ENCODE data around the gene GFOD2.

- TF ChIP-seq, protein P1, sequence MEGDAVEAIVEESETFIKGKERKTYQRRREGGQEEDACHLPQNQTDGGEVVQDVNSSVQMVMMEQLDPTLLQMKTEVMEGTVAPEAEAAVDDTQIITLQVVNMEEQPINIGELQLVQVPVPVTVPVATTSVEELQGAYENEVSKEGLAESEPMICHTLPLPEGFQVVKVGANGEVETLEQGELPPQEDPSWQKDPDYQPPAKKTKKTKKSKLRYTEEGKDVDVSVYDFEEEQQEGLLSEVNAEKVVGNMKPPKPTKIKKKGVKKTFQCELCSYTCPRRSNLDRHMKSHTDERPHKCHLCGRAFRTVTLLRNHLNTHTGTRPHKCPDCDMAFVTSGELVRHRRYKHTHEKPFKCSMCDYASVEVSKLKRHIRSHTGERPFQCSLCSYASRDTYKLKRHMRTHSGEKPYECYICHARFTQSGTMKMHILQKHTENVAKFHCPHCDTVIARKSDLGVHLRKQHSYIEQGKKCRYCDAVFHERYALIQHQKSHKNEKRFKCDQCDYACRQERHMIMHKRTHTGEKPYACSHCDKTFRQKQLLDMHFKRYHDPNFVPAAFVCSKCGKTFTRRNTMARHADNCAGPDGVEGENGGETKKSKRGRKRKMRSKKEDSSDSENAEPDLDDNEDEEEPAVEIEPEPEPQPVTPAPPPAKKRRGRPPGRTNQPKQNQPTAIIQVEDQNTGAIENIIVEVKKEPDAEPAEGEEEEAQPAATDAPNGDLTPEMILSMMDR (IDR thresholded peaks at IDR 0.05; ENCODE audit: extremely low read depth in 1 of 2, insufficient read depth in 1 of 2, low read depth in 1 of 2, low read length in 2 of 2): no peak
- TF ChIP-seq POLR2AphosphoS5 (IDR thresholded peaks at IDR 0.05; ENCODE audit: insufficient read depth, low read depth, low read length): no peak
- TF ChIP-seq POLR2A (IDR thresholded peaks at IDR 0.05; ENCODE audit: low read depth, low read length): no peak
- TF ChIP-seq, protein P2, sequence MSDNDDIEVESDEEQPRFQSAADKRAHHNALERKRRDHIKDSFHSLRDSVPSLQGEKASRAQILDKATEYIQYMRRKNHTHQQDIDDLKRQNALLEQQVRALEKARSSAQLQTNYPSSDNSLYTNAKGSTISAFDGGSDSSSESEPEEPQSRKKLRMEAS (IDR thresholded peaks at IDR 0.05; ENCODE audit: insufficient read depth, insufficient read length): no peak
- no peak for TF ChIP-seq EZH2 (IDR thresholded peaks at IDR 0.05; ENCODE audit: borderline replicate concordance, low read depth, low read length, severe bottlenecking)
- no peak for TF ChIP-seq JUN (IDR thresholded peaks at IDR 0.05; ENCODE audit: borderline replicate concordance, insufficient read depth, insufficient read length, low read depth)
- no peak for TF ChIP-seq FOS (IDR thresholded peaks at IDR 0.05; ENCODE audit: borderline replicate concordance, insufficient read depth, low read length)
- TF ChIP-seq MYC (IDR thresholded peaks at IDR 0.05; ENCODE audit: low read depth, low read length): no peak
Measured at GRCh38 chr16:67675579-67675935, 43.6 kb downstream of the GFOD2 start.
